Measurements from ENCODE around the gene OXCT2. TPM values are rescaled to one million over a fixed set of nuclear protein-coding genes. Genes with fewer than 3 reads are reported as not detected.
A peak's percentile ranks its signal among the peaks of the same experiment; 100 is the strongest.

Gene OXCT2
- total and polyA plus RNA-seq, 2 experiments from 2014 or later: 0.21 TPM; not detected in 1

GRCh38 chr1:39808784-39809517 lies 37.8 kb upstream of the OXCT2 start:
- H3K27me3 ChIP-seq: peaks cover 19% of the 10 kb centered on the region
- H3K36me3 ChIP-seq: no peaks in the 10 kb centered on the region
- H3K27ac ChIP-seq: no peak overlapping the region
- no peaks in the 10 kb centered on the region for H3K4me1 ChIP-seq (ENCODE audit: low read depth)
- no peak for TF ChIP-seq CTCF (IDR thresholded peaks at IDR 0.05; ENCODE audit: low read depth, low read length)
- no peaks in the 10 kb centered on the region for H3K9me3 ChIP-seq (ENCODE audit: low read depth)
- no peak for DNase-seq (ENCODE audit: low read depth in 1 of 2, low spot score in 1 of 2)
- H3K4me3 ChIP-seq: no peak overlapping the region

- no peak overlapping the region for H3K27ac ChIP-seq
- H3K4me3 ChIP-seq: no peak overlapping the region
- no peaks in the 10 kb centered on the region for H3K36me3 ChIP-seq
- TF ChIP-seq CTCF (IDR thresholded peaks at IDR 0.05; ENCODE audit: low read depth, low read length): no peak
- no peaks in the 10 kb centered on the region for H3K4me1 ChIP-seq (ENCODE audit: low read depth)
- peaks cover 4% of the 10 kb centered on the region for H3K27me3 ChIP-seq
- H3K9me3 ChIP-seq (ENCODE audit: low read depth): no peaks in the 10 kb centered on the region
- no peak for DNase-seq (ENCODE audit: low read depth in 1 of 2, low spot score in 1 of 2)
These were observed 34.2 kb upstream of the OXCT2 start for GRCh38 chr1:39805385-39805784.

GRCh38 chr1:39802496-39803260 lies 31.5 kb upstream of the OXCT2 start:
- Histone ChIP-seq H3K4me3 (no peak overlapping the region), H3K36me3 (no peaks in the 10 kb centered on the region), H3K27ac (no peak overlapping the region), H3K9me3 (ENCODE audit: low read depth) (no peaks in the 10 kb centered on the region), H3K27me3 (peaks cover under 1% of the 10 kb centered on the region), H3K4me1 (ENCODE audit: low read depth) (no peaks in the 10 kb centered on the region)
- DNase-seq (ENCODE audit: low read depth in 1 of 2, low spot score in 1 of 2): no peak
- TF ChIP-seq CTCF (IDR thresholded peaks at IDR 0.05; ENCODE audit: low read depth, low read length): no peak

GRCh38 chr1:39800471-39800835 lies 29.3 kb upstream of the OXCT2 start:
- Histone ChIP-seq H3K4me3 (no peak overlapping the region), H3K4me1 (ENCODE audit: low read depth) (no peaks in the 10 kb centered on the region), H3K27ac (no peak overlapping the region), H3K36me3 (no peaks in the 10 kb centered on the region), H3K9me3 (ENCODE audit: low read depth) (no peaks in the 10 kb centered on the region), H3K27me3 (peaks cover 19% of the 10 kb centered on the region)
- DNase-seq (ENCODE audit: low read depth in 1 of 2, low spot score in 1 of 2): no peak
- TF ChIP-seq CTCF (IDR thresholded peaks at IDR 0.05; ENCODE audit: low read depth, low read length): no peak

- peak; percentile 86 for TF ChIP-seq CTCF (IDR thresholded peaks at IDR 0.05; ENCODE audit: low read depth, low read length)
- DNase-seq (ENCODE audit: low read depth in 1 of 2, low spot score in 1 of 2): peak; percentile 54 to 65
- Histone ChIP-seq H3K4me1 (ENCODE audit: low read depth) (no peaks in the 10 kb centered on the region), H3K4me3 (no peak overlapping the region), H3K27ac (no peak overlapping the region), H3K36me3 (no peaks in the 10 kb centered on the region), H3K9me3 (ENCODE audit: low read depth) (no peaks in the 10 kb centered on the region), H3K27me3 (peaks cover 23% of the 10 kb centered on the region)
These were observed 28.8 kb upstream of the OXCT2 start for GRCh38 chr1:39799770-39800470.

Measured in cardiac muscle cell (in vitro differentiated cells and primary cell).